SU-DHL-6 (cell line): ENCODE data around the gene SUPT4H1.

Experiments
- H2AFZ ChIP-seq: fragments of 200-600 bp; sonication (generic); 2 replicates; pipeline ENCODE4 v1.6.1; 2014; ENCODE audit warnings: low read depth, mild to moderate bottlenecking, moderate library complexity, mixed read lengths, antibody characterized with exemption, low read length; ENCODE audit not compliant: severe bottlenecking
- H3F3A ChIP-seq: fragments of 200-600 bp; shearing (Covaris generic); 2 replicates; pipeline ENCODE4 v1.6.0; 2016; ENCODE audit warnings: antibody characterized with exemption, mild to moderate bottlenecking; ENCODE audit not compliant: insufficient read depth
- H3K27ac ChIP-seq: fragments of 200-600 bp; sonication (generic); 2 replicates; pipeline ENCODE4 v1.5.1; 2016; ENCODE audit warnings: low read depth, mild to moderate bottlenecking, low read length, moderate library complexity, mixed read lengths
- H3K27me3 ChIP-seq: fragments of 200-600 bp; sonication (generic), shearing (Covaris generic); 2 replicates; pipeline ENCODE4 v1.6.0; 2014; ENCODE audit warnings: mild to moderate bottlenecking, low read length
- H3K36me3 ChIP-seq: fragments of 200-600 bp; sonication (generic); 2 replicates; pipeline ENCODE4 v1.6.1; 2014; ENCODE audit warnings: mild to moderate bottlenecking, low read length, mixed read lengths
- H3K4me2 ChIP-seq: fragments of 300-600, 200-600 bp; shearing (Covaris generic), sonication (generic); 2 replicates; pipeline ENCODE4 v1.6.0; 2014; ENCODE audit warnings: low read length, low read depth, mild to moderate bottlenecking; ENCODE audit not compliant: poor library complexity, severe bottlenecking
- H3K4me3 ChIP-seq: fragments of 200-600 bp; sonication (generic); 2 replicates; pipeline ENCODE4 v1.5.1; 2014; ENCODE audit warnings: antibody characterized with exemption, low read length, mild to moderate bottlenecking, mixed read lengths; ENCODE audit not compliant: insufficient read depth, poor library complexity, severe bottlenecking
- H3K79me2 ChIP-seq: fragments of 200-600 bp; sonication (generic); 2 replicates; pipeline ENCODE4 v1.6.1; 2014; ENCODE audit warnings: mild to moderate bottlenecking, low read length, moderate library complexity; ENCODE audit not compliant: insufficient read depth
- H3K9ac ChIP-seq: fragments of 200-600 bp; sonication (generic); 2 replicates; pipeline ENCODE4 v1.7.0; 2014; ENCODE audit warnings: mild to moderate bottlenecking, low read length
- H3K9me2 ChIP-seq: fragments of 200-600 bp; sonication (generic); replicated peaks from 2 replicates; pipeline ENCODE4 v1.6.1; 2014; ENCODE audit warnings: low read length; ENCODE audit not compliant: insufficient read depth
- H3K9me3 ChIP-seq: fragments of 200-600 bp; sonication (generic); 2 replicates; pipeline ENCODE4 v1.6.1; 2014; ENCODE audit warnings: low read length, mixed read lengths; ENCODE audit not compliant: insufficient read depth
- H4K20me1 ChIP-seq: fragments of 200-600 bp; sonication (generic); 2 replicates; pipeline ENCODE4 v1.6.1; 2014; ENCODE audit warnings: low read depth, mild to moderate bottlenecking, antibody characterized with exemption, low read length, moderate library complexity, mixed read lengths
- EZH2phosphoT487 ChIP-seq: fragments of 200-600 bp; sonication (generic), shearing (Covaris generic); conservative IDR thresholded peaks from 2 replicates; pipeline ENCODE4 v1.6.1; 2018; ENCODE audit warnings: mild to moderate bottlenecking, antibody characterized with exemption, low read length, moderate library complexity, mixed read lengths
- TF ChIP-seq, protein P1 (sequence below): fragments of 200-600 bp; sonication (generic); IDR thresholded peaks from one replicate; pipeline ENCODE4 v1.5.1; 2017; ENCODE audit warnings: antibody characterized with exemption, mild to moderate bottlenecking, low read length, moderate library complexity; ENCODE audit not compliant: insufficient read depth, poor library complexity, severe bottlenecking

The SUPT4H1 gene

DNA sequence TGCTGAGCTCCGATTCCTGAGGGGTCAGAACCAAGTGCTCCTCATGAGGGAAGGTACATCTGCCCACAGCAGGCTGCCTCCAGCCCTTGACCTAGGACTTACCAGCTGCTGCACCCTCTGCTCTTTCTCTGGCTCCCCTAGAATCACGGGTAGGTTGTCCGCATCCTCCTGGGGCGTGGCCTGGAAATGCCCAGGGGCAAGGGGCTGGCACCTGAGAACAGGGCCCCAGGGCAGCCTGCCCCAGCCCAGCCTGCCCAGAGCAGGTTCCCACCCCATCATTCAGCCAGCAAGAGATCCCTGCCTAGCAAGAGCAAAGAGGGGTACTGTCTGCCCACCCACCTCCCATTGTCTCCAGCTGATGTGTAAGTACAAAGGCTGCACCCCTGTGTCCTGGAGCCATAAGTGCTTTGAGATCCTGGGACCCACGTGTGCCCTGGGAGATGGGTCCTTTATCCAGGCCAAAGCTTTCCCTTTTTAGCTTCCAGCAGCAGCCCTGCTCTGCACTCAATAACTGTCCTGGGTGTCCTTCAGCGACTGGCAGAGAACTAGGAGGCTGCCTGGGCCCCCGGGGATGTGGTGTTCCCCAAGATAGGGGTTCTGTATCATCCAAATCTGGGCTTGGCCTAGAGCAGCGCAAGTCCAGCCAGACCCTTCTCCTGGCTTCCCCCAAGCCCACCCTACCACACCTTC lies 28.5 kb downstream of the SUPT4H1 start:
- Histone ChIP-seq H3K79me2 (no peaks in the 10 kb centered on the region), H3K27me3 (no peaks in the 10 kb centered on the region), H3K9me2 (no peaks in the 10 kb centered on the region), H3F3A (peaks cover 17% of the 10 kb centered on the region; the same call in 1 of the 2 replicates), H3K9me3 (no peaks in the 10 kb centered on the region), H2AFZ (no peak overlapping the region), H3K27ac (no peak overlapping the region), H3K36me3 (no peaks in the 10 kb centered on the region), H4K20me1 (no peaks in the 10 kb centered on the region), H3K4me3 (no peak overlapping the region), H3K9ac (no peak overlapping the region), H3K4me2 (no peak overlapping the region)
- no peak for TF ChIP-seq EZH2phosphoT487
- TF ChIP-seq, protein P1, sequence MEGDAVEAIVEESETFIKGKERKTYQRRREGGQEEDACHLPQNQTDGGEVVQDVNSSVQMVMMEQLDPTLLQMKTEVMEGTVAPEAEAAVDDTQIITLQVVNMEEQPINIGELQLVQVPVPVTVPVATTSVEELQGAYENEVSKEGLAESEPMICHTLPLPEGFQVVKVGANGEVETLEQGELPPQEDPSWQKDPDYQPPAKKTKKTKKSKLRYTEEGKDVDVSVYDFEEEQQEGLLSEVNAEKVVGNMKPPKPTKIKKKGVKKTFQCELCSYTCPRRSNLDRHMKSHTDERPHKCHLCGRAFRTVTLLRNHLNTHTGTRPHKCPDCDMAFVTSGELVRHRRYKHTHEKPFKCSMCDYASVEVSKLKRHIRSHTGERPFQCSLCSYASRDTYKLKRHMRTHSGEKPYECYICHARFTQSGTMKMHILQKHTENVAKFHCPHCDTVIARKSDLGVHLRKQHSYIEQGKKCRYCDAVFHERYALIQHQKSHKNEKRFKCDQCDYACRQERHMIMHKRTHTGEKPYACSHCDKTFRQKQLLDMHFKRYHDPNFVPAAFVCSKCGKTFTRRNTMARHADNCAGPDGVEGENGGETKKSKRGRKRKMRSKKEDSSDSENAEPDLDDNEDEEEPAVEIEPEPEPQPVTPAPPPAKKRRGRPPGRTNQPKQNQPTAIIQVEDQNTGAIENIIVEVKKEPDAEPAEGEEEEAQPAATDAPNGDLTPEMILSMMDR: no peak

DNA sequence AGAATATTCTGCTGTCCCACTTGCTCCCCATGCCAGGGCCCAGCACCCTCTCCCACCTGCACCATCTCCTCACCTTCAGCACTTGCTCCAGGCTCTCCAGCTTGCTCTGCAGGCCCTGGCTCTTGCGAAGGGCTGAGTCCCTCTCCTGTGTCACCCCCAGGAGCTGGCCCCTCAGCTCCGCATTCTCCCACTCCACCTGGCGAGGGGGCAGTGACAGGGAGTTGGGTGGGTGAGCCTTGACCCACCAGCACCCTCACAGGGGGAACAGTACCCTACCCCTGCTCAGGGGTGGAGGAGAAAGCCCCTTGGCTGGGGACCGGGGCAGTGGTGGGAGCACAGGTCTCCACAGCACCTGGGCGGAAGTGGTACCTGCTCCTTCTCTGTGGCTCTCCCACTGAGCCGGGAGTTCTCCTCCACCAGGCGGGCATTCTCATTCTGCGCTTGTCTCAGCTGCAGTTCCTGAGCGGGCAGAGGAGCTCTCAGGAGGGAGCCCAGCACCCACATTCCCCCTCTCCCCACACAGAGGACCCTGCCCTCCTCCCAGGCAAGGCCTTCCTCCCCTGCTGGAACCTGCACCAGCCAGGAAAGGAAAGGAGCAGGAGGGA lies 29.3 kb downstream of the SUPT4H1 start:
- no peak overlapping the region for H3K4me3 ChIP-seq
- H3K36me3 ChIP-seq: no peaks in the 10 kb centered on the region
- no peak overlapping the region for H2AFZ ChIP-seq
- no peaks in the 10 kb centered on the region for H3K27me3 ChIP-seq
- H3K9me3 ChIP-seq: no peaks in the 10 kb centered on the region
- H3K9ac ChIP-seq: no peak overlapping the region
- H3K79me2 ChIP-seq: no peaks in the 10 kb centered on the region
- no peak overlapping the region for H3K27ac ChIP-seq
- TF ChIP-seq, protein P1: no peak
- TF ChIP-seq EZH2phosphoT487: no peak
- H4K20me1 ChIP-seq: no peaks in the 10 kb centered on the region
- H3K4me2 ChIP-seq: no peak overlapping the region
- H3K9me2 ChIP-seq: no peaks in the 10 kb centered on the region
- H3F3A ChIP-seq: peaks cover 9% of the 10 kb centered on the region; the same call in 1 of the 2 replicates

DNA sequence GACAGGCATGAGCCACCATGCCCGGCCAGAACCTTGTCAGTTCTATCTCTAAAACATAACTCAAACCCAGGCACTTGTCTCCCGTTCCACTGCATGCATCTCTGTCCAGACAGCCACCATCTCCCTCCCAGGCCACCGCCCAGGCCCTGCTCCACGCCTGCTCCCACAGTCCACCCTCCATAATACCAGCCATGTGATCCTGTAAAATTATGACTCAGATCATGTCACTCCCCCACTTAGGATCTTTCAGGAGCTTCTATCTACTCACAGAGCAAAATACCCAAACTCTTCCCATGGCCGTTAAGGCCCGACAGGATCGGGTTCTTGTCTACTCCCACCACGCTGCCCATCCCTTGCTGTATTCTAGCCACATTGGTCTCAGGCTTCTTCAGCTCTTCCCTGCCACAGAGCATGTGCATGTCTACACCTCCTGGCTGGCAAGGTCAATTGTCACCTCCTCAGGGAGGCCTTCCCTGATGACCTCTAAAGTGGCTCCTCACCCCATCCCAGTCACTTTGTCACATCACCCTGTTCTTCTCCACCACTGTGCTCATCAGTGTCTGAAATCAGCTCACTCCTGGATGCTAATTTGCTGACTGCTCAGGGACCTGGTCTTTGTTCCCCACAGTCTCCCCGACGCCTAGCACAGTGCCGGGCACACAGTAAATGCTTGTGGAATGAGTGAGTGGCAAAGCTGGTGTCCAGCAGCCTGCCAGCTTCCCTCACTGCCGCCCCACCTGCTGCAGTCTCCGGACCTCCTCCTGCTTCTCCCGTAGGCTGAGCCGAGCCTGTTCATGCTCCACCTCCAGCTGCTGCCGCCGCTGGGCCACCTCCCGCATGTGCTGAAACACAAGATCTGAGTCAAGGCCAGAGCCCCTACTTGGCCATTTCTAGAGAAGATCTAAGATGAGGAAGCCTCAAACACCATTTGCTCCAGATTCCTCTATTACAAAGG lies 30.2 kb downstream of the SUPT4H1 start:
- Histone ChIP-seq H3K9ac (no peak overlapping the region), H3K9me2 (no peaks in the 10 kb centered on the region), H3K9me3 (no peaks in the 10 kb centered on the region), H3K27me3 (no peaks in the 10 kb centered on the region), H3K4me2 (no peak overlapping the region), H4K20me1 (no peaks in the 10 kb centered on the region), H3K36me3 (no peaks in the 10 kb centered on the region), H3K27ac (no peak overlapping the region), H3K79me2 (no peaks in the 10 kb centered on the region), H2AFZ (no peak overlapping the region), H3F3A (peaks cover 5% of the 10 kb centered on the region; the same call in 1 of the 2 replicates), H3K4me3 (no peak overlapping the region)
- TF ChIP-seq EZH2phosphoT487: no peak
- TF ChIP-seq, protein P1: no peak
